Measurements from ENCODE around the gene DLG1.

The DLG1 gene

GRCh38 chr3:197124713-197125112 lies 173.7 kb downstream of the DLG1 start:
- no peak overlapping the region for H3K4me3 ChIP-seq (ENCODE audit: low read depth, low read length)
- in situ Hi-C loops (cut with HindIII; ENCODE audit: low sequenced_read_pairs), result no loop called here
- TF ChIP-seq CTCF (IDR thresholded peaks at IDR 0.05; ENCODE audit: low read depth, low read length, missing control alignments), result no peak
- DNase-seq (ENCODE audit: low read depth), result no peak

- no peak overlapping the region for H3K4me3 ChIP-seq (ENCODE audit: low read depth, low read length)
- in situ Hi-C loops (cut with HindIII; ENCODE audit: low sequenced_read_pairs), result no loop called here
- TF ChIP-seq CTCF (IDR thresholded peaks at IDR 0.05; ENCODE audit: low read depth, low read length, missing control alignments), result no peak
- DNase-seq (ENCODE audit: low read depth), result no peak
These were observed 176.0 kb downstream of the DLG1 start for GRCh38 chr3:197122394-197122793.

- DNase-seq (ENCODE audit: low read depth), result no peak
- in situ Hi-C loops (cut with HindIII; ENCODE audit: low sequenced_read_pairs), result no loop called here
- no peak for TF ChIP-seq CTCF (IDR thresholded peaks at IDR 0.05; ENCODE audit: low read depth, low read length, missing control alignments)
- H3K4me3 ChIP-seq (ENCODE audit: low read depth, low read length), result no peak overlapping the region
These were observed 181.3 kb downstream of the DLG1 start for GRCh38 chr3:197117114-197117513.

GRCh38 chr3:197114007-197114406 lies 184.4 kb downstream of the DLG1 start:
- TF ChIP-seq CTCF (IDR thresholded peaks at IDR 0.05; ENCODE audit: low read depth, low read length, missing control alignments), result no peak
- in situ Hi-C loops (cut with HindIII; ENCODE audit: low sequenced_read_pairs), result no loop called here
- DNase-seq (ENCODE audit: low read depth), result no peak
- no peak overlapping the region for H3K4me3 ChIP-seq (ENCODE audit: low read depth, low read length)

GRCh38 chr3:197111685-197112084 lies 186.7 kb downstream of the DLG1 start:
- no peak for TF ChIP-seq CTCF (IDR thresholded peaks at IDR 0.05; ENCODE audit: low read depth, low read length, missing control alignments)
- H3K4me3 ChIP-seq (ENCODE audit: low read depth, low read length), result no peak overlapping the region
- DNase-seq (ENCODE audit: low read depth), result no peak
- in situ Hi-C loops (cut with HindIII; ENCODE audit: low sequenced_read_pairs), result no loop called here

- no peak for DNase-seq (ENCODE audit: low read depth)
- TF ChIP-seq CTCF (IDR thresholded peaks at IDR 0.05; ENCODE audit: low read depth, low read length, missing control alignments), result no peak
- in situ Hi-C loops (cut with HindIII; ENCODE audit: low sequenced_read_pairs), result no loop called here
- no peak overlapping the region for H3K4me3 ChIP-seq (ENCODE audit: low read depth, low read length)
These were observed 192.6 kb downstream of the DLG1 start for GRCh38 chr3:197105786-197106185.

- no peak for DNase-seq (ENCODE audit: low read depth)
- no peak for TF ChIP-seq CTCF (IDR thresholded peaks at IDR 0.05; ENCODE audit: low read depth, low read length, missing control alignments)
- H3K4me3 ChIP-seq (ENCODE audit: low read depth, low read length), result no peak overlapping the region
- in situ Hi-C loops (cut with HindIII; ENCODE audit: low sequenced_read_pairs), result no loop called here
These were observed 193.7 kb downstream of the DLG1 start for GRCh38 chr3:197104738-197105137.
